GM06990 (cell line): ENCODE measurements around the gene ALS2.

Experiments used
- DNase-seq: peaks from one replicate; pipeline ENCODE4 v3.0.0-alpha.2; 2011; ENCODE audit not compliant: insufficient read length; ENCODE audit errors: extremely low read depth
- H3K27me3 ChIP-seq: replicated peaks from 2 replicates; pipeline ENCODE4 v1.6.0; 2011; ENCODE audit warnings: low read length; ENCODE audit not compliant: control insufficient read depth, insufficient read depth
- H3K36me3 ChIP-seq: 2 replicates; pipeline ENCODE4 v1.5.1; 2011; ENCODE audit warnings: low read length; ENCODE audit not compliant: control insufficient read depth, insufficient read depth
- H3K4me3 ChIP-seq: replicated peaks from 2 replicates; pipeline ENCODE4 v1.5.1; 2011; ENCODE audit warnings: low read depth, mild to moderate bottlenecking, control low read depth, low read length
- CTCF ChIP-seq: IDR thresholded peaks from 2 replicates; pipeline ENCODE4 v1.5.1; 2011; ENCODE audit warnings: low read length, control low read depth, mild to moderate bottlenecking, inconsistent platforms; ENCODE audit not compliant: insufficient read depth, poor library complexity, severe bottlenecking

The ALS2 gene

GRCh38 chr2:201790291-201790690 lies 9.6 kb upstream of the ALS2 start:
- TF ChIP-seq CTCF = no peak
- H3K27me3 ChIP-seq = no peaks in the 10 kb centered on the region; the same call in 1 of the 2 replicates
- no peaks in the 10 kb centered on the region for H3K36me3 ChIP-seq
- no peak for DNase-seq
- no peak overlapping the region for H3K4me3 ChIP-seq

- Histone ChIP-seq H3K27me3 (no peaks in the 10 kb centered on the region; the same call in 1 of the 2 replicates), H3K36me3 (no peaks in the 10 kb centered on the region), H3K4me3 (no peak overlapping the region)
- no peak for DNase-seq
- no peak for TF ChIP-seq CTCF
Measured at GRCh38 chr2:201789395-201789794, 8.7 kb upstream of the ALS2 start.

GRCh38 chr2:201788371-201788770 lies 7.6 kb upstream of the ALS2 start:
- TF ChIP-seq CTCF = no peak
- H3K36me3 ChIP-seq = no peaks in the 10 kb centered on the region
- H3K4me3 ChIP-seq = no peak overlapping the region
- DNase-seq = no peak
- no peaks in the 10 kb centered on the region; the same call in 1 of the 2 replicates for H3K27me3 ChIP-seq

GRCh38 chr2:201786471-201786870 lies 5.7 kb upstream of the ALS2 start:
- Histone ChIP-seq H3K27me3 (no peaks in the 10 kb centered on the region), H3K36me3 (no peaks in the 10 kb centered on the region), H3K4me3 (no peak overlapping the region)
- TF ChIP-seq CTCF = no peak
- DNase-seq = no peak

- no peak overlapping the region for H3K4me3 ChIP-seq
- no peaks in the 10 kb centered on the region for H3K36me3 ChIP-seq
- no peak for DNase-seq
- no peaks in the 10 kb centered on the region for H3K27me3 ChIP-seq
- no peak for TF ChIP-seq CTCF
Measured at GRCh38 chr2:201785135-201785534, 4.4 kb upstream of the ALS2 start.

GRCh38 chr2:201784563-201784962 lies 3.8 kb upstream of the ALS2 start:
- H3K27me3 ChIP-seq = no peaks in the 10 kb centered on the region
- H3K36me3 ChIP-seq = no peaks in the 10 kb centered on the region
- H3K4me3 ChIP-seq = no peak overlapping the region
- no peak for TF ChIP-seq CTCF
- DNase-seq = no peak
